ENCODE results near the gene REL.

REL gene

DNA sequence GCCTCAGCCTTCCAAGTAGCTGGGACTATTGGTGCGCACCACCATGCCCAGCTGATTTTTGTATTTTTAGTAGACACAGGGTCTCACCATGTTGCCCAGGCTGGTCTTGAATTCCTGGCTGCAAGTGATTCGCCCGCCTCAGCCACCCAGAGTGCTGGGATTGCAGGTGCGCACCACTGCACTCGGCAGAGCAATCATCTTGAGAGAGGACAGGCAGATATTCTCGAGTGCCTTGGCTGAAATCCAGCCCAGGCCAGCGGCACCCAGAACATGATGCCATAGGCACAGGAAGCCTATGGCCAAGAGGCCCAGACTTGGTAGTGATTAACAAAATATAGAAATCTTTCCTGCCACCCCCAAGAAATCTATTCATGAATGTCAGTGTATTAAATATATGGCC, 78.1 kb downstream of the REL start:
- DNase-seq (ENCODE audit: low spot score in 2 of 2) = no peak
- Mint-ChIP-seq H3K9me3 (no peaks in the 10 kb centered on the region), H3K4me1 (peaks cover 5% of the 10 kb centered on the region), H3K27ac (no peak overlapping the region), H3K4me3 (no peak overlapping the region), H3K36me3 (peaks cover 20% of the 10 kb centered on the region)
- ATAC-seq = no peak

DNA sequence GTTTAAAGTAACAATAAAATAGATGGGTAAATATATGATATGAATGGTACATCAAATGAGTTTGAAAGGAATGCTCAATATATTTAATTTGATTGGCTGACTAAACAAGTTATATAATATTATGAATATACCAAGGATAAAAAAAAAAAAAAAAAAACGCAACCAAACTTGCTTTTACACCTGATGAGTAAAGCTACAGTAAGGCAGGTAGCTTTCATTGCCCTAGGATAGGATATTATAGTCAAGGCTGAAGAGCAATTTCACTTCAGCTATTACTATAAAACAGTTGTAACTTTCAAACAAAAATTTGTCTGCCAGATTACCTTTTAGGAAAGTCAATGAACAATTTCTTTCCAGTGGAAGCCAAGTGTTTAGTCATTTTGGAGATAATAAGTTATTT, 79.3 kb downstream of the REL start:
- Mint-ChIP-seq H3K4me3 (no peak overlapping the region), H3K4me1 (peaks cover 8% of the 10 kb centered on the region), H3K36me3 (peaks cover 22% of the 10 kb centered on the region), H3K9me3 (no peaks in the 10 kb centered on the region), H3K27ac (no peak overlapping the region)
- ATAC-seq (no peak), DNase-seq (ENCODE audit: low spot score in 2 of 2) (no peak)

DNA sequence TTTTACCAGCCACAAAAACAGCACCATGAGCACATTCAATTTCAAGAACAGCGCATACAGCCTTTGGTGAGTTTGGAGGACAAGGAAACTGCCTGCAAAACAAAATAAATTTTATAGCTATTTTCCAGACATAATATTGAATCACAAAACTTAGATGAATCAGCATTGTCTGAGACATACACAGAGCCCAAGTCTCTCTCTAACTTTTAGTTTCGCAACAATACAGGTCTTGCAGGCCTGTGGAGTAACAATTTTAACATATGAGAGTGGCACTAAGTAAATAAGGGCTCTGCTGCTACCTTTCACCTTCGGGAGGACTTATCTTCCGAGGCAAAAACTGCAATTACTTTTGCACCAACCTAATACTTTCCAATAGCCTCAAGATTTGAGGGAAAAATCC, 80.1 kb downstream of the REL start:
- Mint-ChIP-seq H3K4me3 (no peak overlapping the region), H3K27ac (no peak overlapping the region), H3K9me3 (no peaks in the 10 kb centered on the region), H3K36me3 (peaks cover 22% of the 10 kb centered on the region), H3K4me1 (peaks cover 12% of the 10 kb centered on the region)
- no peak for DNase-seq (ENCODE audit: low spot score in 2 of 2)
- no peak for ATAC-seq

DNA sequence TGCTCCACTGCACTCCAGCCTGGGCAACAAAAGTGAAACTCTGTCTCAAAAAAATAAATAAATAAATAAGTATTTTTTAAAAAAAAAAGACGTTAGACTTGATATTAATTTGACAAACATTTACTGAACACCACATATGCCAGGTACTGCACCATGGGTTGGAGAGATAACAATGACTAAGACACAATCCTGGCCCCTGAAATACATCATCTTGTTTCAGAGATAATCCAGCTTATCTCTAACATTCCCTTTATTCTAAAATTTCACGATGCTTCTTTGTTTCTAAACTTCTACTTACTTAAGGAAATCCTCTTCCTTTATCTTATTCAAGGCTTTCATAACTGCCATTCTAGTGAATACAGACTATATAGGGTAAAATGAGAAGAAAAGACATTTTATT, 81.2 kb downstream of the REL start:
- ATAC-seq (no peak), DNase-seq (ENCODE audit: low spot score in 2 of 2) (no peak)
- H3K4me1 Mint-ChIP-seq = peaks cover 16% of the 10 kb centered on the region
- H3K4me3 Mint-ChIP-seq = no peak overlapping the region
- no peak overlapping the region for H3K27ac Mint-ChIP-seq
- H3K36me3 Mint-ChIP-seq = peaks cover 22% of the 10 kb centered on the region
- no peaks in the 10 kb centered on the region for H3K9me3 Mint-ChIP-seq

DNA sequence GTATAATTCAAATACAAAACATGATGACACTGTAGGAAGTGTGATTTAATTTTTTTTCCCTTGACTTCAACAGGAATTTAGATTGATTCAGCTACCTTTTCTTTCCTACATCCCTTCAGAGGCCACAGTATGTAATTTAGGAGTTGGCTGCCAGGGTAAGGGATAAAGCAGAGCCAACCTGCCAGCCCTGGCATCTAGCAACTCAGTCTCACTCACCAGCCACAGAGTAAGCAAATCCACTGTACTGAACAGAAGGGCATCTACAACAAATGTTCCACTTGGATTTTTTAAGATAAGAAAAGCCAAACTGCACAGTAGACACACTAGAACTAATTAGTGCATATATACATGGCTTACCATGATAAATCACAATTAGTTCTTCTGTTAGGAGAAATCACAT, 81.8 kb downstream of the REL start:
- H3K27ac Mint-ChIP-seq = no peak overlapping the region
- H3K4me1 Mint-ChIP-seq = peaks cover 16% of the 10 kb centered on the region
- no peaks in the 10 kb centered on the region for H3K9me3 Mint-ChIP-seq
- H3K4me3 Mint-ChIP-seq = no peak overlapping the region
- H3K36me3 Mint-ChIP-seq = peaks cover 22% of the 10 kb centered on the region
- no peak for DNase-seq (ENCODE audit: low spot score in 2 of 2)
- ATAC-seq = no peak

DNA sequence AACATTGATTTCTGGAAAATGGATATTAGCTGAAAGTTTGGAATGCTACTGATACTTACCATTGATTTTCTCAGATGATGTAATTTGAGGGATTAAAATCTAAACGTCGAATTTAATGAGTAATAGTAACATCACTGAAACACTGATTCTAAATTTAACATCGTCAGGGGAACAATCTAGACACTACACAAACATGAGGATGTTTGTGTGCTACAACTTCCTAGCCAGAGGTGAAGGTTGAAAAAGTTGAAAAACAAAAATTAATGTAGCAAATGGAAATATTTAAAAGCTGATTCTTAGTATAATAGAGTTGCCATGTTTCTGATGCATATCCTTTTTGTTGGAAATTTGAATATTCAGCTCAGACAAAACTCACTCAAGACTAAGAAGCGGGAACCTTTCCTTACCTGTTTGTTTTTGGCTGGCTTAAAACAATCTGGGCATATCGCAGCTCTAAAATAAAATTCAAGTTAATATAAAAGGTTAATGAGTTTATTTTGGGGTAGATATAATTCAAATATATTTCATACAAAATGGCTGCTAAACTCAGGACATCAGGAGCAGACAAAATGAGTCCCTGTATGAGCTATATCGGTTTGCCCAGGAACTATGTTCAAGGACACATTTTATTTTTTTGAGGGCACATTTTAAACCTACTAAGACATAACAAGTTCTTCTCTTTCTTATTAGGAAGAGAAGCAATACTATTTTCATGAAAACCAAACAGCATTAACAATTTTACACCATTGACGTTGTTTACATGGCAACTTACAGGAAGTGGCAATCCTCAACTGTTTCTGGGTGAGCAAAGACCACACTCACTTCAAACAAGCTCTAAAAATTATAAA, 83.5 kb downstream of the REL start:
- Mint-ChIP-seq H3K4me3 (peak overlapping the region; percentile 10), H3K4me1 (peaks cover 16% of the 10 kb centered on the region), H3K27ac (peak overlapping the region; percentile 90), H3K36me3 (peaks cover 11% of the 10 kb centered on the region), H3K9me3 (no peaks in the 10 kb centered on the region)
- DNase-seq (ENCODE audit: low spot score in 2 of 2) (no peak), ATAC-seq (no peak)

DNA sequence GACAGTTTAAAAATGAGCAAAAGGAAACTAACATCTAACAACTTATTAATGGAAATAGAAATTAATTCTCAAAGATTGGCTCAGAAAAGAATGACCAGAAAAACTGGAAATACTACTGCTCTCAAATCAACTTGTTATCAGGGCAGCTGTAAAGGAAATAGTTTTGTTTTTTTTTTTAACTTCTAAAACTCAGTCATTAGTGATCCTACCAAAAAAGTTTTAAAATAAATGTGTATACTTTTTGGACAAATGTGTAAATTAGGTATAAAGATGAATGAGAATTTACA, 84.1 kb downstream of the REL start:
- Mint-ChIP-seq H3K9me3 (no peaks in the 10 kb centered on the region), H3K36me3 (peaks cover 5% of the 10 kb centered on the region), H3K4me3 (peak overlapping the region; percentile 10), H3K4me1 (peaks cover 16% of the 10 kb centered on the region), H3K27ac (peak overlapping the region; percentile 90)
- DNase-seq (ENCODE audit: low spot score in 2 of 2) (no peak), ATAC-seq (no peak)

DNA sequence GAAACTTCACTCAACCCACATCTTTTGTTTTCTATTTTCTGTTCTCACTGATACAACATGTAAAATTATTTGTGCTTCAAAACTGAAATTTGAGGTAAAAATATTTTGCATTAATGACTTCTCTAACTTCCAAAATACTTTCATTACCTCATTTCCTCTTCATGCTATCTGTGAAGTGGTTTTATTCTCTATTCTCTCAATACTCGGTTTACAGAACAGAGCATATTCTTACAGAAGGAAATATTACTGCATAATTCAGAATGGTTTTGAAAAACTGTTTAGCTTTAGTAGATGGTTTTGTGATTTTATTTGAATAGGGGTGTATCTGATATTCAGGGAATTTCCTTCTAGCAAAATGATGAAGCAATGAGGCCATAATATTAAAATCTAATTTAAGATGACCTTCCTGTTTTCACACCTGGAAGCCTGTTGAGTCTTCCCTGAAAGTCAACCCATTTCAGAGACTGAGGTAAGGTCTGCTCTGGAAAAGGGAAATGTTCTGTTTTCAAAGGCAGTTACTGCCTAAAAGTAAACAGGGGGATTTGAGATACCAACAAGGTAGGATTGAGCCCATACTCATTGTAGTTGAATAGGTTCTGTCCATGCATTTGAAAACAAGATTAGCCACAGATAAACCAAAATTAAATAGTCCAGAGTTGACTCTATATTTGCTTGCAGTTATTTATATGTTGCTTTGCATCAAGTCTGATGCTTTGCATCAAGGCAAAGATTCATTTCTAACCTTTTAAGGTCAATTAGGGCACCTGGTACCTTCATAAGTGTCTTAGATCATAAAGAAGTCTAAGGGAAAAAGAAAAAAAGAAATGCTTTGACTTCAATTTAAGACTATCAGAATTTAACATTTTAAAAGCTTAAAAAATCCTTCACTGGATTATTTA, 85.4 kb downstream of the REL start:
- H3K4me3 Mint-ChIP-seq = peak overlapping the region; percentile 2
- ATAC-seq = no peak
- peak overlapping the region; percentile 4 for H3K27ac Mint-ChIP-seq
- no peaks in the 10 kb centered on the region for H3K9me3 Mint-ChIP-seq
- no peak for DNase-seq (ENCODE audit: low spot score in 2 of 2)
- H3K36me3 Mint-ChIP-seq = peaks cover 4% of the 10 kb centered on the region
- peaks cover 16% of the 10 kb centered on the region for H3K4me1 Mint-ChIP-seq

DNA sequence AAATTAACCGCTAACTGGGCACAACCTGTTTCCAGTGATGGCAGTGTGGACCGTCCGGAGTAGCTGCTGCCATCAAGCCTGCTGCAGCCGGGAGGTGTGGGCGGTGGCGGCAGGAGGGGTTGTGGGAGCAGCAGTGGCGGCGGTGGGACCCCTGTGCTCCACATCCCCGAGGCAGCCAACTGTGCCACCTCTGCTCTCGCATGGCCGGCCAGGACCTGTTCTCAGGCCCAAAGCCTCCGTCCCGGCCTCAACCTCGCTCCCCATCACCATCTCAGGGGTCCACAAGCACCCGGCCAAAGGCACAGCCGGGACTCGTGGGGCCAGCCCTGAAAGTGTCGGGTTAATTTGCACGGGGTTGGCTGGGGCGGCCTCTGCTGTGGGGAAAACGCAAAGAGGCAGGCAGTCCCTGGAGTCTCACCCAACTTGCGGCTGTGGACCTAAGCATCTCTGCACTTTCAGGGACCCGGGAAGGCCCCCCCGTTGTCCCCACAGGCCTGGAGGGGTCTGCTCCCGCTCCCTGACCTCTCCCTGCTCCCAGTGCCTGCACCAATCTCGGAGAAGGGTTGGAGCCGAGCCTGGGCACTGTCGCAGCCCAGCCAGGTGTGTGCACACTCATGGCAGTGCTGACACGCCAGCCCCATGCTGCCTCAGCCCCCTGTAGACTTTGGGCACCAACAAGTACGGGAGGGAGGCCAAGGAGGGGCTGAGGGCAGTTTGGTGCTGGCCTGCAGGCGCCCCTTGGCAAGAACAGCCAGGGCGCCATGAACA, 91.7 kb downstream of the REL start:
- Mint-ChIP-seq H3K4me3 (no peak overlapping the region), H3K9me3 (no peaks in the 10 kb centered on the region), H3K27ac (no peak overlapping the region), H3K4me1 (peaks cover 21% of the 10 kb centered on the region), H3K36me3 (no peaks in the 10 kb centered on the region)
- ATAC-seq (no peak), DNase-seq (ENCODE audit: low spot score in 2 of 2) (no peak)

DNA sequence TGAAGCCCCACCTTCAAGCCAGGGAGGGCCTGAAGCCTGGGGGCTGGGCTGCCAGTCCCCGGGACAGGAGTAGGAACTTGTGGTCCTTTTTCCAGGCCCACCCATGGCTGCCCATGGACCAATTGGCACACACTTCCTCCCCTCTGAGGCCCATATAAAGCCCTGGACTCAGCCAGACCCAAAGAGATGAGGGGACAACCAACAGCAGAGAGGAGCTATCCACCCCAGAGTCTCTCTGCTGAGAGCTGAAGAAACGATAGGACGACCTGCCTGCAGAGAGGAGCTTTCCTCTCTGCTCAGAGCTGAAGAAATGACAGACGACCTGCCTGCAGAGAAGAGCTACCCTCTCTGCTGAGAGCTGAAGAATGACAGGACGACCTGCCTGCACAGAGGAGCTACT, 92.3 kb downstream of the REL start:
- H3K27ac Mint-ChIP-seq = no peak overlapping the region
- no peak for DNase-seq (ENCODE audit: low spot score in 2 of 2)
- peaks cover 21% of the 10 kb centered on the region for H3K4me1 Mint-ChIP-seq
- no peak overlapping the region for H3K4me3 Mint-ChIP-seq
- H3K9me3 Mint-ChIP-seq = no peaks in the 10 kb centered on the region
- ATAC-seq = no peak
- no peaks in the 10 kb centered on the region for H3K36me3 Mint-ChIP-seq

DNA sequence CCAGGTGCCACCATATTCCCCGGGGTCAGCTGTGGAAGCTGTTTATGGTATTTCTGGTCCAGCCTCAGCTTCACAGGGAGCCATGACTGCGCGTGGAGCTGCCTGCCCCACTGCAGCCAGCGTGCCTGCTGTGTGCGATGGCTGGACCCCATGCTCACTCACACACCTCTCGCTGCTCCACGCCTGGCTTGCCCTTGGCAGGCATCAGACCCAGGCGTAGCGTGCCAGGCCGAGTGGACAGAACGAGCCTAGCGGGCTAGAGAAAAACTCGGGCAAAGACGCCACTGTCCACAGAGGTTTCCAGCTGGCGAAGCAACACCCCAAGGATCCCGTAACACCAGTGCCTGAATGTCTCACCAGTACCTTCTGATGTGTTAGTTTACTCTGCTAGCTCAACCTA, 93.3 kb downstream of the REL start:
- Mint-ChIP-seq H3K4me3 (no peak overlapping the region), H3K4me1 (peaks cover 21% of the 10 kb centered on the region), H3K27ac (no peak overlapping the region), H3K9me3 (no peaks in the 10 kb centered on the region), H3K36me3 (no peaks in the 10 kb centered on the region)
- ATAC-seq (no peak), DNase-seq (ENCODE audit: low spot score in 2 of 2) (no peak)
